ENCODE data around the gene PPT2.

PPT2 gene

GRCh38 chr6:32156891-32157290 is 3.0 kb downstream of the PPT2 start:
- H3K4me1 ChIP-seq (ENCODE audit: control insufficient read depth, insufficient read depth, low read depth, low read length), result peaks cover 23% of the 10 kb centered on the region
- H3K36me3 ChIP-seq (ENCODE audit: control insufficient read depth in 1 of 2, insufficient read depth in 2 of 2, low read depth in 1 of 2, low read length in 2 of 2), result peaks cover 19 to 34% of the 10 kb centered on the region in 2 experiments
- no peak overlapping the region for H3K4ac ChIP-seq (ENCODE audit: low read depth in 1 of 2, low read length in 2 of 2)
- H3K18ac ChIP-seq (ENCODE audit: low read depth in 1 of 2, low read length in 2 of 2), result no peak overlapping the region
- H3K23ac ChIP-seq (ENCODE audit: low read length in 2 of 2), result no peak overlapping the region
- no peak overlapping the region for H2BK120ac ChIP-seq (ENCODE audit: low read depth, low read length)
- WGBS, result over 99% methylated on average over 8 of the region's 9 CpGs
- no peak overlapping the region for H2AFZ ChIP-seq (ENCODE audit: low read depth, low read length)
- H3K9me3 ChIP-seq (ENCODE audit: control insufficient read depth, low read length), result no peaks in the 10 kb centered on the region
- H2BK12ac ChIP-seq (ENCODE audit: low read length in 2 of 2), result no peak overlapping the region
- peaks cover 14% of the 10 kb centered on the region for H3K79me1 ChIP-seq (replicated peaks; ENCODE audit: low read length, poor library complexity, severe bottlenecking)
- H3K27ac ChIP-seq (ENCODE audit: low read length, poor library complexity, severe bottlenecking), result no peak overlapping the region
- no peak overlapping the region for H2BK5ac ChIP-seq (ENCODE audit: low read depth, low read length, poor library complexity, severe bottlenecking)
- DNase-seq, result no peak
- H3K4me2 ChIP-seq (ENCODE audit: low read length, poor library complexity, severe bottlenecking), result no peak overlapping the region
- H3K9ac ChIP-seq (ENCODE audit: low read length), result no peak overlapping the region
- H3K4me3 ChIP-seq (ENCODE audit: insufficient read depth in 1 of 2, low read depth in 1 of 2, low read length in 2 of 2), result no peak overlapping the region
- no peak overlapping the region for H4K91ac ChIP-seq (ENCODE audit: low read length)
- H3K14ac ChIP-seq (ENCODE audit: low read length in 2 of 2), result no peak overlapping the region
- H3K27me3 ChIP-seq (ENCODE audit: control insufficient read depth in 1 of 2, insufficient read depth in 1 of 2, low read length in 2 of 2), result no peaks in the 10 kb centered on the region
- H4K8ac ChIP-seq (ENCODE audit: low read length), result no peak overlapping the region
- H2AK5ac ChIP-seq (ENCODE audit: low read length, severe bottlenecking), result no peak overlapping the region
- no peak overlapping the region for H2BK15ac ChIP-seq (ENCODE audit: low read depth, poor library complexity, severe bottlenecking)

- Histone ChIP-seq H4K8ac (ENCODE audit: low read length) (no peak overlapping the region), H3K27me3 (ENCODE audit: control insufficient read depth in 1 of 2, insufficient read depth in 1 of 2, low read length in 2 of 2) (no peaks in the 10 kb centered on the region), H3K9ac (ENCODE audit: low read length) (no peak overlapping the region), H3K14ac (ENCODE audit: low read length in 2 of 2) (no peak overlapping the region), H2BK15ac (ENCODE audit: low read depth, poor library complexity, severe bottlenecking) (no peak overlapping the region), H2BK12ac (ENCODE audit: low read length in 2 of 2) (no peak overlapping the region), H3K27ac (ENCODE audit: low read length, poor library complexity, severe bottlenecking) (no peak overlapping the region), H2AK5ac (ENCODE audit: low read length, severe bottlenecking) (no peak overlapping the region), H3K79me1 (replicated peaks; ENCODE audit: low read length, poor library complexity, severe bottlenecking) (peaks cover 18% of the 10 kb centered on the region), H3K4ac (ENCODE audit: low read depth in 1 of 2, low read length in 2 of 2) (no peak overlapping the region), H3K23ac (ENCODE audit: low read length in 2 of 2) (no peak overlapping the region), H3K18ac (ENCODE audit: low read depth in 1 of 2, low read length in 2 of 2) (no peak overlapping the region), H3K4me1 (ENCODE audit: control insufficient read depth, insufficient read depth, low read depth, low read length) (peaks cover 16% of the 10 kb centered on the region), H4K91ac (ENCODE audit: low read length) (no peak overlapping the region), H3K36me3 (ENCODE audit: control insufficient read depth in 1 of 2, insufficient read depth in 2 of 2, low read depth in 1 of 2, low read length in 2 of 2) (peaks cover 30 to 42% of the 10 kb centered on the region in 2 experiments), H3K9me3 (ENCODE audit: control insufficient read depth, low read length) (no peaks in the 10 kb centered on the region), H3K4me2 (ENCODE audit: low read length, poor library complexity, severe bottlenecking) (no peak overlapping the region), H3K4me3 (ENCODE audit: insufficient read depth in 1 of 2, low read depth in 1 of 2, low read length in 2 of 2) (no peak overlapping the region), H2AFZ (ENCODE audit: low read depth, low read length) (no peak overlapping the region), H2BK5ac (ENCODE audit: low read depth, low read length, poor library complexity, severe bottlenecking) (no peak overlapping the region), H2BK120ac (ENCODE audit: low read depth, low read length) (no peak overlapping the region)
- DNase-seq, result no peak
Measured at GRCh38 chr6:32158052-32158451, 4.1 kb downstream of the PPT2 start.

GRCh38 chr6:32163559-32164258 is 9.8 kb downstream of the PPT2 start:
- Histone ChIP-seq H3K36me3 (ENCODE audit: control insufficient read depth in 1 of 2, insufficient read depth in 2 of 2, low read depth in 1 of 2, low read length in 2 of 2) (peaks cover 53 to 55% of the 10 kb centered on the region in 2 experiments), H3K9ac (ENCODE audit: low read length) (no peak overlapping the region), H3K14ac (ENCODE audit: low read length in 2 of 2) (no peak overlapping the region), H2AFZ (ENCODE audit: low read depth, low read length) (no peak overlapping the region), H3K4ac (ENCODE audit: low read depth in 1 of 2, low read length in 2 of 2) (no peak overlapping the region), H2BK15ac (ENCODE audit: low read depth, poor library complexity, severe bottlenecking) (no peak overlapping the region), H3K79me1 (replicated peaks; ENCODE audit: low read length, poor library complexity, severe bottlenecking) (peaks cover 12% of the 10 kb centered on the region), H2AK5ac (ENCODE audit: low read length, severe bottlenecking) (no peak overlapping the region), H4K8ac (ENCODE audit: low read length) (no peak overlapping the region), H2BK5ac (ENCODE audit: low read depth, low read length, poor library complexity, severe bottlenecking) (no peak overlapping the region), H4K91ac (ENCODE audit: low read length) (no peak overlapping the region), H3K27me3 (ENCODE audit: control insufficient read depth in 1 of 2, insufficient read depth in 1 of 2, low read length in 2 of 2) (no peaks in the 10 kb centered on the region), H3K23ac (ENCODE audit: low read length in 2 of 2) (no peak overlapping the region), H3K4me2 (ENCODE audit: low read length, poor library complexity, severe bottlenecking) (no peak overlapping the region), H3K4me1 (ENCODE audit: control insufficient read depth, insufficient read depth, low read depth, low read length) (peaks cover 4% of the 10 kb centered on the region), H3K27ac (ENCODE audit: low read length, poor library complexity, severe bottlenecking) (no peak overlapping the region), H3K18ac (ENCODE audit: low read depth in 1 of 2, low read length in 2 of 2) (no peak overlapping the region), H2BK12ac (ENCODE audit: low read length in 2 of 2) (no peak overlapping the region), H3K9me3 (ENCODE audit: control insufficient read depth, low read length) (no peaks in the 10 kb centered on the region), H3K4me3 (ENCODE audit: insufficient read depth in 1 of 2, low read depth in 1 of 2, low read length in 2 of 2) (no peak overlapping the region), H2BK120ac (ENCODE audit: low read depth, low read length) (no peak overlapping the region)
- WGBS, result 100% methylated on average over 6 of the region's 7 CpGs
- no peak for DNase-seq

GRCh38 chr6:32164295-32164694 is 10.4 kb downstream of the PPT2 start, which contains the start of gene EGFL8:
Gene EGFL8 (plus strand): TSS chr6:32164595. CDS start chr6:32166166, 1,571 bp downstream.
- no peak within 1 kb of the TSS for H3K27ac ChIP-seq (ENCODE audit: low read length, poor library complexity, severe bottlenecking)
- H3K27me3 ChIP-seq (ENCODE audit: control insufficient read depth in 1 of 2, insufficient read depth in 1 of 2, low read length in 2 of 2), result no peaks in the 10 kb centered on the region
- DNase-seq, result no peak
- H3K18ac ChIP-seq (ENCODE audit: low read depth in 1 of 2, low read length in 2 of 2), result no peak within 1 kb of the TSS
- H3K4me2 ChIP-seq (ENCODE audit: low read length, poor library complexity, severe bottlenecking), result no peak within 1 kb of the TSS
- no peak within 1 kb of the TSS for H2BK15ac ChIP-seq (ENCODE audit: low read depth, poor library complexity, severe bottlenecking)
- no peak within 1 kb of the TSS for H3K9ac ChIP-seq (ENCODE audit: low read length)
- H3K9me3 ChIP-seq (ENCODE audit: control insufficient read depth, low read length), result no peaks in the 10 kb centered on the region
- H2AFZ ChIP-seq (ENCODE audit: low read depth, low read length), result no peak within 1 kb of the TSS
- no peak within 1 kb of the TSS for H4K8ac ChIP-seq (ENCODE audit: low read length)
- no peak within 1 kb of the TSS for H2BK120ac ChIP-seq (ENCODE audit: low read depth, low read length)
- H3K14ac ChIP-seq (ENCODE audit: low read length in 2 of 2), result no peak within 1 kb of the TSS
- peaks cover 55 to 59% of the 10 kb centered on the region in 2 experiments for H3K36me3 ChIP-seq (ENCODE audit: control insufficient read depth in 1 of 2, insufficient read depth in 2 of 2, low read depth in 1 of 2, low read length in 2 of 2)
- no peak within 1 kb of the TSS for H3K4ac ChIP-seq (ENCODE audit: low read depth in 1 of 2, low read length in 2 of 2)
- H2BK5ac ChIP-seq (ENCODE audit: low read depth, low read length, poor library complexity, severe bottlenecking), result no peak within 1 kb of the TSS
- H3K79me1 ChIP-seq (replicated peaks; ENCODE audit: low read length, poor library complexity, severe bottlenecking), result peaks cover 12% of the 10 kb centered on the region
- peaks cover 4% of the 10 kb centered on the region for H3K4me1 ChIP-seq (ENCODE audit: control insufficient read depth, insufficient read depth, low read depth, low read length)
- no peak within 1 kb of the TSS for H2AK5ac ChIP-seq (ENCODE audit: low read length, severe bottlenecking)
- no peak within 1 kb of the TSS for H3K23ac ChIP-seq (ENCODE audit: low read length in 2 of 2)
- H3K4me3 ChIP-seq (ENCODE audit: insufficient read depth in 1 of 2, low read depth in 1 of 2, low read length in 2 of 2), result no peak within 1 kb of the TSS
- no peak within 1 kb of the TSS for H4K91ac ChIP-seq (ENCODE audit: low read length)
- no peak within 1 kb of the TSS for H2BK12ac ChIP-seq (ENCODE audit: low read length in 2 of 2)
